ENCODE data around the gene SLC16A4. TPM values are rescaled to one million over a fixed set of nuclear protein-coding genes. Genes with fewer than 3 reads are reported as not detected.
"Not testable (repeated sequence)": the region's sequence is repeated elsewhere in the genome, so short reads cannot be mapped to it uniquely, and the experiment has no call there.

Gene SLC16A4
- total RNA-seq (1.9 and 2.6 TPM in 2 replicates), polyA plus RNA-seq (0.39 and 0.42 TPM in 2 replicates), polyA minus RNA-seq (0.50 and 0.77 TPM in 2 replicates)
- 2.1 TPM for total RNA-seq (2013)

GRCh38 chr1:110390692-110391245 is at the start of gene SLC16A4:
Gene SLC16A4, minus strand, starts transcription at chr1:110391026. Its CDS starts 1,703 bp downstream, at chr1:110389323.
- Mint-ChIP-seq H3K9me3 (ENCODE audit: insufficient read depth) (no peaks in the 10 kb centered on the region), H3K4me1 (peaks cover 25% of the 10 kb centered on the region), H3K27ac (no peak within 1 kb of the TSS), H3K27me3 (no peaks in the 10 kb centered on the region), H3K4me3 (no peak within 1 kb of the TSS)
- H3K4me2 ChIP-seq (replicated peaks; ENCODE audit: low read depth, low read length, poor library complexity, severe bottlenecking): no peak within 1 kb of the TSS
- TF ChIP-seq, protein P1, sequence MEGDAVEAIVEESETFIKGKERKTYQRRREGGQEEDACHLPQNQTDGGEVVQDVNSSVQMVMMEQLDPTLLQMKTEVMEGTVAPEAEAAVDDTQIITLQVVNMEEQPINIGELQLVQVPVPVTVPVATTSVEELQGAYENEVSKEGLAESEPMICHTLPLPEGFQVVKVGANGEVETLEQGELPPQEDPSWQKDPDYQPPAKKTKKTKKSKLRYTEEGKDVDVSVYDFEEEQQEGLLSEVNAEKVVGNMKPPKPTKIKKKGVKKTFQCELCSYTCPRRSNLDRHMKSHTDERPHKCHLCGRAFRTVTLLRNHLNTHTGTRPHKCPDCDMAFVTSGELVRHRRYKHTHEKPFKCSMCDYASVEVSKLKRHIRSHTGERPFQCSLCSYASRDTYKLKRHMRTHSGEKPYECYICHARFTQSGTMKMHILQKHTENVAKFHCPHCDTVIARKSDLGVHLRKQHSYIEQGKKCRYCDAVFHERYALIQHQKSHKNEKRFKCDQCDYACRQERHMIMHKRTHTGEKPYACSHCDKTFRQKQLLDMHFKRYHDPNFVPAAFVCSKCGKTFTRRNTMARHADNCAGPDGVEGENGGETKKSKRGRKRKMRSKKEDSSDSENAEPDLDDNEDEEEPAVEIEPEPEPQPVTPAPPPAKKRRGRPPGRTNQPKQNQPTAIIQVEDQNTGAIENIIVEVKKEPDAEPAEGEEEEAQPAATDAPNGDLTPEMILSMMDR (IDR thresholded peaks at IDR 0.05): no peak
- no peak for TF ChIP-seq EZH2 (IDR thresholded peaks at IDR 0.05; ENCODE audit: borderline replicate concordance, insufficient read depth, low read depth, low read length, poor library complexity, severe bottlenecking)
- peaks cover 14 to 27% of the 10 kb centered on the region in 2 donors for H3K4me1 ChIP-seq (ENCODE audit: control insufficient read depth in 2 of 2, insufficient read depth in 2 of 2, low read length in 2 of 2)
- POLR2A ChIA-PET: no interaction called here
- intact Hi-C loops (cut with micrococcal nuclease): no loop called here
- H4K20me1 ChIP-seq (ENCODE audit: control insufficient read depth, insufficient read depth, low read length, poor library complexity, severe bottlenecking): no peaks in the 10 kb centered on the region
- no peaks in the 10 kb centered on the region for H3K9me3 ChIP-seq (ENCODE audit: control extremely low read depth in 1 of 3, control insufficient read depth in 2 of 3, insufficient read depth in 1 of 3, low read length in 2 of 3)
- 71% methylated on average over 1 of the region's 8 CpGs for WGBS (ENCODE audit: insufficient coverage)
- no peak within 1 kb of the TSS for H3K9ac ChIP-seq (ENCODE audit: low read length)
- ATAC-seq (ENCODE audit: low read depth): no peak
- CTCF ChIA-PET: interaction anchor here (0.6 to 2.1 kb wide), 2 partner anchors 51 to 55 kb away, joined by 5 to 11 read pairs; partner anchors contain the start of gene RBM15
- H3K4me3 ChIP-seq (ENCODE audit: control extremely low read depth in 1 of 5, extremely low read depth in 1 of 5, insufficient read depth in 1 of 5, low read depth in 2 of 5, low read length in 4 of 5): no peak within 1 kb of the TSS
- no peak for DNase-seq
- no peaks in the 10 kb centered on the region for H3K36me3 ChIP-seq (replicated peaks in 1 of 2; ENCODE audit: control extremely low read depth in 1 of 2, control insufficient read depth in 1 of 2, extremely low read depth in 1 of 2, insufficient read depth in 2 of 2, low read length in 1 of 2)
- no peak within 1 kb of the TSS for H3K27ac ChIP-seq (ENCODE audit: low read length in 2 of 2)
- no peaks in the 10 kb centered on the region for H3K79me2 ChIP-seq (ENCODE audit: control insufficient read depth, insufficient read depth, low read length)
- H2AFZ ChIP-seq (ENCODE audit: insufficient read depth, low read depth, low read length, poor library complexity, severe bottlenecking): no peak within 1 kb of the TSS
- no peaks in the 10 kb centered on the region for H3K27me3 ChIP-seq (replicated peaks in 1 of 4; ENCODE audit: control extremely low read depth in 1 of 4, control insufficient read depth in 3 of 4, insufficient read depth in 4 of 4, low read length in 3 of 4)

GRCh38 chr1:110439873-110440272 is 49.0 kb upstream of the SLC16A4 start:
- H3K27ac ChIP-seq (ENCODE audit: low read length in 2 of 2); DNase-seq; H3K4me2 ChIP-seq (replicated peaks; ENCODE audit: low read depth, low read length, poor library complexity, severe bottlenecking); CTCF ChIA-PET; H3K27me3 ChIP-seq (replicated peaks in 1 of 4; ENCODE audit: control extremely low read depth in 1 of 4, control insufficient read depth in 3 of 4, insufficient read depth in 4 of 4, low read length in 3 of 4); H3K4me3 ChIP-seq (ENCODE audit: control extremely low read depth in 1 of 5, extremely low read depth in 1 of 5, insufficient read depth in 1 of 5, low read depth in 2 of 5, low read length in 4 of 5); H3K9me3 Mint-ChIP-seq (ENCODE audit: insufficient read depth); H3K4me1 Mint-ChIP-seq; H4K20me1 ChIP-seq (ENCODE audit: control insufficient read depth, insufficient read depth, low read length, poor library complexity, severe bottlenecking); H3K4me3 Mint-ChIP-seq; ATAC-seq (ENCODE audit: low read depth); H3K9ac ChIP-seq (ENCODE audit: low read length); H3K36me3 ChIP-seq (replicated peaks in 1 of 2; ENCODE audit: control extremely low read depth in 1 of 2, control insufficient read depth in 1 of 2, extremely low read depth in 1 of 2, insufficient read depth in 2 of 2, low read length in 1 of 2); H3K9me3 ChIP-seq (ENCODE audit: control extremely low read depth in 1 of 3, control insufficient read depth in 2 of 3, insufficient read depth in 1 of 3, low read length in 2 of 3); H2AFZ ChIP-seq (ENCODE audit: insufficient read depth, low read depth, low read length, poor library complexity, severe bottlenecking); H3K4me1 ChIP-seq (ENCODE audit: control insufficient read depth in 2 of 2, insufficient read depth in 2 of 2, low read length in 2 of 2); POLR2A ChIA-PET; H3K27ac Mint-ChIP-seq; H3K79me2 ChIP-seq (ENCODE audit: control insufficient read depth, insufficient read depth, low read length): not testable (repeated sequence)
- intact Hi-C loops (cut with micrococcal nuclease): loop anchor here (1.0 kb wide), 1 partner anchor 28 kb away; no protein-coding TSS in a partner anchor
- WGBS (ENCODE audit: insufficient coverage): no CpG with 5 or more reads among the region's 3 CpGs
- peaks cover 32% of the 10 kb centered on the region for H3K27me3 Mint-ChIP-seq
